Naive thymus-derived CD4-positive, alpha-beta T cell (primary cell): Measurements from ENCODE around the gene SDR39U1. TPM values are rescaled to one million over a fixed set of nuclear protein-coding genes. Genes with fewer than 3 reads are reported as not detected.
"Not testable (repeated sequence)": the region's sequence is repeated elsewhere in the genome, so short reads cannot be mapped to it uniquely, and the experiment has no call there.

ENCODE experiments used
- ATAC-seq: fragments of 150-1000 bp; cut with Tn5 transposase; 2 replicates; pipeline ENCODE4 v1.10.0; 2021; ENCODE audit warnings: mild to moderate bottlenecking, moderate library complexity
- CTCF ChIA-PET: fragments of 350-600 bp; sonication (Branson Sonifier 250); formaldehyde crosslinking; loops from one replicate; lab custom pipeline; 2021; ENCODE audit warnings: antibody characterized with exemption; lab: Charles Lee
- POLR2A ChIA-PET: fragments of 350-600 bp; sonication (Branson Sonifier 250); formaldehyde crosslinking; loops from one replicate; lab custom pipeline; 2021; ENCODE audit warnings: antibody characterized with exemption, inconsistent platforms; lab: Charles Lee
- DNase-seq, 9 donors: peaks; one replicate each; pipeline versions ENCODE4 v3.0.0 to v3.0.0-alpha.2; 2020 to 2022; ENCODE audit warnings: mixed read lengths in 1 of 9
- H3K27ac ChIP-seq: one replicate; pipeline ENCODE4 v1.7.0; 2013; ENCODE audit warnings: mild to moderate bottlenecking, low read depth, low read length, moderate library complexity
- H3K27me3 ChIP-seq, 2 donors: one replicate each; pipeline ENCODE4 v1.7.0; 2013; ENCODE audit warnings: low read length in 2 of 2, mild to moderate bottlenecking in 2 of 2, moderate library complexity in 2 of 2; ENCODE audit not compliant: control insufficient read depth in 2 of 2, insufficient read depth in 2 of 2
- H3K36me3 ChIP-seq, 3 experiments: 1 replicate in 2 of 3; 2 replicates in 1 of 3; pipeline ENCODE4 v1.7.0; 2013; ENCODE audit warnings: low read length in 3 of 3, mild to moderate bottlenecking in 3 of 3, moderate library complexity in 1 of 3; ENCODE audit not compliant: insufficient read depth in 3 of 3, control insufficient read depth in 2 of 3
- H3K4me1 ChIP-seq, 2 donors: one replicate each; pipeline ENCODE4 v1.7.0; 2013; ENCODE audit warnings: low read length in 2 of 2, mild to moderate bottlenecking in 2 of 2, moderate library complexity in 1 of 2; ENCODE audit not compliant: control insufficient read depth in 2 of 2, insufficient read depth in 2 of 2
- H3K4me3 ChIP-seq: 2 replicates; pipeline ENCODE4 v1.7.0; 2013; ENCODE audit warnings: mild to moderate bottlenecking, low read length
- H3K9me3 ChIP-seq, 3 experiments: 1 replicate in 2 of 3; 2 replicates in 1 of 3; pipeline ENCODE4 v1.7.0; 2013; ENCODE audit warnings: low read length in 3 of 3; ENCODE audit not compliant: control insufficient read depth in 2 of 3
- H3K27ac Mint-ChIP-seq, 9 donors: one replicate each; pipeline ENCODE4 v1.8.0; 2020 to 2022; ENCODE audit warnings: mixed read lengths in 9 of 9, mild to moderate bottlenecking in 8 of 9, moderate library complexity in 5 of 9, inconsistent platforms in 2 of 9
- H3K27me3 Mint-ChIP-seq, 5 donors: one replicate each; pipeline ENCODE4 v1.8.0; 2021 to 2022; ENCODE audit warnings: mixed read lengths in 5 of 5, mild to moderate bottlenecking in 1 of 5
- H3K36me3 Mint-ChIP-seq, 5 donors: one replicate each; pipeline ENCODE4 v1.8.0; 2020 to 2022; ENCODE audit warnings: mixed read lengths in 5 of 5, mild to moderate bottlenecking in 3 of 5, inconsistent platforms in 1 of 5
- H3K4me1 Mint-ChIP-seq, 7 donors: one replicate each; pipeline ENCODE4 v1.8.0; 2020 to 2022; ENCODE audit warnings: mixed read lengths in 7 of 7, mild to moderate bottlenecking in 3 of 7, inconsistent platforms in 1 of 7
- H3K4me3 Mint-ChIP-seq, 10 donors: one replicate each; pipeline ENCODE4 v1.8.0; 2020 to 2022; ENCODE audit warnings: mild to moderate bottlenecking in 10 of 10, mixed read lengths in 10 of 10, moderate library complexity in 6 of 10, inconsistent platforms in 2 of 10
- H3K9me3 Mint-ChIP-seq, 11 donors: one replicate each; pipeline ENCODE4 v1.8.0; 2020 to 2022; ENCODE audit warnings: mixed read lengths in 11 of 11, mild to moderate bottlenecking in 4 of 11, inconsistent platforms in 1 of 11, moderate library complexity in 1 of 11
- intact Hi-C, 2 donors: fragments of 100-400 bp; cut with micrococcal nuclease; formaldehyde crosslinking; loops; one replicate each; pipeline ENCODE4 v1.15.1; 2023
- polyA plus RNA-seq, 2 donors: library from polyadenylated mRNA; unstranded; fragments of 300-500 nt; fragmentation: Illumina TruSeq; gene quantifications; one replicate each; pipeline ENCODE4 v1.2.3, GENCODE V29; 2021
- total RNA-seq, 6 experiments: library from RNA in 5 of 6; stranded (reverse) in 5 of 6; gene quantifications; 1 replicate in 5 of 6; 2 replicates in 1 of 6; pipeline ENCODE4 v1.2.3 and lab custom pipeline; 2021 to 2026

Gene SDR39U1
- total RNA-seq (100 to 1,000 TPM in 2 of 5 experiments, 10 to 100 TPM in 3; 64.7 to 137 (median 96.2) TPM), polyA plus RNA-seq (100 to 1,000 TPM in 1 of 2 donors, 10 to 100 TPM in 1; 91.8 to 104 TPM), total RNA-seq (lab: John Stamatoyannopoulos, UW) (68.0 reads per million, percentile 77 among the genes with 10 or more reads in this experiment)

- Mint-ChIP-seq H3K4me3 (peak within 1 kb of the TSS; percentile 91 to 98 (median 95)), H3K27ac (peak within 1 kb of the TSS; percentile 92 to 99 (median 98)), H3K36me3 (peaks cover 0 to 36% (median 16%) of the 10 kb centered on the region in 5 donors), H3K9me3 (peaks cover 0 to 6% (median 0%) of the 10 kb centered on the region in 11 donors), H3K4me1 (peaks cover 27 to 57% (median 50%) of the 10 kb centered on the region in 7 donors), H3K27me3 (peaks cover 0 to 3% (median 0%) of the 10 kb centered on the region in 5 donors)
- Histone ChIP-seq H3K4me1 (peaks cover 20 to 32% of the 10 kb centered on the region in 2 donors), H3K4me3 (peak within 1 kb of the TSS; percentile 85), H3K9me3 (no peaks in the 10 kb centered on the region), H3K27me3 (no peaks in the 10 kb centered on the region), H3K27ac (peak within 1 kb of the TSS; percentile 98), H3K36me3 (peaks cover 9 to 44% (median 12%) of the 10 kb centered on the region in 3 experiments)
- intact Hi-C loops, result loop anchor here (1.0 to 5.0 kb wide), 20 partner anchors 11 to 1405 kb away; partner anchors contain the start of genes GMPR2 (in 2 of the 2), NEDD8 (in 2 of the 2), RABGGTA (in 2 of the 2) and TINF2 (in 2 of the 2)
- DNase-seq (peak; percentile 81 to 99 (median 98)), ATAC-seq (peak; percentile 93)
- CTCF ChIA-PET, result interaction anchor here (0.7 to 3.1 kb wide), 6 partner anchors 11 to 134 kb away, joined by 3 to 13 read pairs (median 5); partner anchors contain the start of genes CBLN3, CIDEB and KHNYN
- POLR2A ChIA-PET, result interaction anchor here (0.6 to 5.3 kb wide), 23 partner anchors 9 to 1153 kb away, joined by 3 to 105 read pairs (median 3); partner anchors contain the start of genes CBLN3, CHMP4A, CIDEB and DCAF11
Measured at GRCh38 chr14:24442240-24443052, at the start of gene SDR39U1. TSS of gene SDR39U1 (minus strand) at chr14:24442776. CDS start at chr14:24442769, 7 bp downstream.

- H3K36me3 ChIP-seq, H3K27ac ChIP-seq, H3K4me3 ChIP-seq, H3K4me1 ChIP-seq, CTCF ChIA-PET, H3K27me3 ChIP-seq, H3K27me3 Mint-ChIP-seq, H3K9me3 ChIP-seq, ATAC-seq, H3K4me1 Mint-ChIP-seq, H3K27ac Mint-ChIP-seq, POLR2A ChIA-PET, DNase-seq, intact Hi-C loops, H3K4me3 Mint-ChIP-seq: not testable (repeated sequence)
- H3K36me3 Mint-ChIP-seq, result peaks cover 0 to 11% (median 0%) of the 10 kb centered on the region in 5 donors
- H3K9me3 Mint-ChIP-seq, result peaks cover 0 to 49% (median 6%) of the 10 kb centered on the region in 11 donors
Measured at GRCh38 chr14:24491586-24492408, 49.2 kb upstream of the SDR39U1 start.

GRCh38 chr14:24483604-24484252 lies 41.2 kb upstream of the SDR39U1 start:
- Histone ChIP-seq H3K9me3 (no peaks in the 10 kb centered on the region), H3K27me3 (no peaks in the 10 kb centered on the region), H3K4me1 (peaks cover 12 to 19% of the 10 kb centered on the region in 2 donors), H3K36me3 (no peaks in the 10 kb centered on the region), H3K4me3 (no peak overlapping the region), H3K27ac (peak overlapping the region; percentile 23)
- H3K36me3 Mint-ChIP-seq, result peaks cover 0 to 2% (median 0%) of the 10 kb centered on the region in 5 donors
- H3K27ac Mint-ChIP-seq, result peak overlapping the region in 8 of 9 donors; percentile 47 to 90 (median 66)
- peaks cover 0 to 1% (median 0%) of the 10 kb centered on the region in 11 donors for H3K9me3 Mint-ChIP-seq
- ChIA-PET POLR2A (interaction anchor here (0.6 to 2.0 kb wide), 5 partner anchors 13 to 190 kb away, joined by 3 to 7 read pairs (median 4); partner anchors contain the start of gene SDR39U1), CTCF (interaction anchor here (1.0 to 1.1 kb wide), 2 partner anchors 25 to 47 kb away, joined by 3 read pairs; no protein-coding TSS in a partner anchor)
- ATAC-seq (peak; percentile 47), DNase-seq (peak in 4 of 9 donors; percentile 31 to 45 (median 38))
- H3K4me3 Mint-ChIP-seq, result peak overlapping the region in 7 of 10 donors; percentile 12 to 67 (median 55)
- peaks cover 0 to 2% (median 0%) of the 10 kb centered on the region in 5 donors for H3K27me3 Mint-ChIP-seq
- H3K4me1 Mint-ChIP-seq, result peaks cover 0 to 28% (median 14%) of the 10 kb centered on the region in 7 donors
- intact Hi-C loops, result loop anchor here (2.0 to 5.0 kb wide), 3 partner anchors 41 to 649 kb away; partner anchors contain the start of gene SDR39U1 (in 1 of the 2)

- H3K4me3 Mint-ChIP-seq, result peak overlapping the region in 1 of 10 donors; percentile 67
- intact Hi-C loops, result loop anchor here (5.0 kb wide), 2 partner anchors 194 to 650 kb away; no protein-coding TSS in a partner anchor
- peaks cover 12 to 19% of the 10 kb centered on the region in 2 donors for H3K4me1 ChIP-seq
- not testable (repeated sequence) for H3K36me3 ChIP-seq, H3K27me3 ChIP-seq, H3K4me3 ChIP-seq, H3K27me3 Mint-ChIP-seq, ATAC-seq, H3K27ac Mint-ChIP-seq, H3K27ac ChIP-seq, H3K9me3 ChIP-seq, DNase-seq, H3K9me3 Mint-ChIP-seq, H3K36me3 Mint-ChIP-seq
- peaks cover 0 to 28% (median 14%) of the 10 kb centered on the region in 7 donors for H3K4me1 Mint-ChIP-seq
- ChIA-PET CTCF (interaction anchor here (1.9 kb wide), 1 partner anchor 197 kb away, joined by 4 read pairs; no protein-coding TSS in a partner anchor), POLR2A (interaction anchor here (1.1 to 2.0 kb wide), 2 partner anchors 41 to 191 kb away, joined by 4 to 5 read pairs; partner anchors contain the start of gene SDR39U1)
Measured at GRCh38 chr14:24482699-24483303, 40.2 kb upstream of the SDR39U1 start.

GRCh38 chr14:24481622-24482324 lies 39.2 kb upstream of the SDR39U1 start:
- peak overlapping the region in 8 of 10 donors; percentile 39 to 81 (median 60) for H3K4me3 Mint-ChIP-seq
- POLR2A ChIA-PET, result no interaction called here
- Histone ChIP-seq H3K27ac (no peak overlapping the region), H3K4me1 (peaks cover 12 to 19% of the 10 kb centered on the region in 2 donors), H3K36me3 (no peaks in the 10 kb centered on the region), H3K4me3 (peak overlapping the region; percentile 26), H3K9me3 (no peaks in the 10 kb centered on the region), H3K27me3 (no peaks in the 10 kb centered on the region)
- peaks cover 0 to 3% (median 0%) of the 10 kb centered on the region in 5 donors for H3K27me3 Mint-ChIP-seq
- peak in 6 of 9 donors; percentile 24 to 51 (median 35) for DNase-seq
- intact Hi-C loops, result loop anchor here (1.0 to 5.0 kb wide), 5 partner anchors 124 to 651 kb away; no protein-coding TSS in a partner anchor
- peaks cover 0 to 2% (median 0%) of the 10 kb centered on the region in 11 donors for H3K9me3 Mint-ChIP-seq
- ATAC-seq, result peak; percentile 71
- H3K36me3 Mint-ChIP-seq, result peaks cover 0 to 3% (median 0%) of the 10 kb centered on the region in 5 donors
- CTCF ChIA-PET, result interaction anchor here (0.9 to 1.9 kb wide), 2 partner anchors 8 to 198 kb away, joined by 3 to 4 read pairs; no protein-coding TSS in a partner anchor
- peaks cover 0 to 28% (median 15%) of the 10 kb centered on the region in 7 donors for H3K4me1 Mint-ChIP-seq
- peak overlapping the region in 7 of 9 donors; percentile 13 to 85 (median 70) for H3K27ac Mint-ChIP-seq
